HG02840 (cell line): ENCODE data around the gene PLA2G4D.

Experiments used
- ATAC-seq: cut with Tn5 transposase; IDR thresholded peaks from one replicate; pipeline ENCODE4 v1.9.1; 2021; ENCODE audit warnings: mild to moderate bottlenecking, moderate library complexity, moderate number of reproducible peaks; ENCODE audit not compliant: unreplicated experiment, low FRiP score

PLA2G4D gene

GRCh38 chr15:42129364-42129763, 35.0 kb upstream of the PLA2G4D start:
- ATAC-seq = no peak

GRCh38 chr15:42128476-42128875, 34.1 kb upstream of the PLA2G4D start:
- no peak for ATAC-seq

- ATAC-seq = no peak
Observed at GRCh38 chr15:42123546-42123945, 29.2 kb upstream of the PLA2G4D start.

- no peak for ATAC-seq
Observed at GRCh38 chr15:42121682-42122081, 27.3 kb upstream of the PLA2G4D start.

GRCh38 chr15:42121021-42121420, 26.7 kb upstream of the PLA2G4D start:
- ATAC-seq = no peak

GRCh38 chr15:42120285-42120684, 25.9 kb upstream of the PLA2G4D start:
- ATAC-seq = no peak

- no peak for ATAC-seq
Observed at GRCh38 chr15:42119446-42119760, 25.0 kb upstream of the PLA2G4D start.

GRCh38 chr15:42118650-42119445, 24.5 kb upstream of the PLA2G4D start:
- no peak for ATAC-seq

GRCh38 chr15:42111924-42112323, 17.6 kb upstream of the PLA2G4D start:
- ATAC-seq = no peak

- ATAC-seq = no peak
Observed at GRCh38 chr15:42110367-42110766, 16.0 kb upstream of the PLA2G4D start.

- no peak for ATAC-seq
Observed at GRCh38 chr15:42108806-42109205, 14.4 kb upstream of the PLA2G4D start.

GRCh38 chr15:42108189-42108588, 13.8 kb upstream of the PLA2G4D start:
- no peak for ATAC-seq

- ATAC-seq = no peak
Observed at GRCh38 chr15:42107473-42107872, 13.1 kb upstream of the PLA2G4D start.

- ATAC-seq = no peak
Observed at GRCh38 chr15:42106288-42106687, 11.9 kb upstream of the PLA2G4D start.

GRCh38 chr15:42104095-42104891, 9.9 kb upstream of the PLA2G4D start:
- no peak for ATAC-seq

- no peak for ATAC-seq
Observed at GRCh38 chr15:42102646-42103235, 8.4 kb upstream of the PLA2G4D start.

- ATAC-seq = no peak
Observed at GRCh38 chr15:42101861-42102260, 7.5 kb upstream of the PLA2G4D start.

GRCh38 chr15:42100021-42100800, 5.8 kb upstream of the PLA2G4D start:
- ATAC-seq = no peak

GRCh38 chr15:42097018-42097417, 2.7 kb upstream of the PLA2G4D start:
- no peak for ATAC-seq

- no peak for ATAC-seq
Observed at GRCh38 chr15:42093966-42094365, 396 bp downstream of the PLA2G4D start.
